ENCODE results near the gene GABRB3.

The GABRB3 gene

GRCh38 chr15:26711445-26711844 lies 61.4 kb downstream of the GABRB3 start:
- no peaks in the 10 kb centered on the region for H3K9me3 ChIP-seq (ENCODE audit: insufficient read depth, low read depth, low read length)
- peaks cover 15% of the 10 kb centered on the region; the same call in 1 of the 2 replicates for H3K4me1 ChIP-seq (ENCODE audit: insufficient read depth, low read length)

GRCh38 chr15:26702381-26702780 lies 70.5 kb downstream of the GABRB3 start:
- Histone ChIP-seq H3K27me3 (ENCODE audit: insufficient read depth, low read length) (no peaks in the 10 kb centered on the region), H3K4me3 (ENCODE audit: low read length) (no peak overlapping the region), H3K36me3 (ENCODE audit: insufficient read depth, low read depth, low read length) (no peaks in the 10 kb centered on the region), H3K27ac (ENCODE audit: low read length) (peak overlapping the region; percentile 15), H3K9me3 (ENCODE audit: insufficient read depth, low read depth, low read length) (no peaks in the 10 kb centered on the region), H3K9ac (ENCODE audit: low read depth, low read length) (no peak overlapping the region), H3K4me1 (ENCODE audit: insufficient read depth, low read length) (peaks cover 40% of the 10 kb centered on the region)

More at GRCh38 chr15:26711445-26711844, 61.4 kb downstream of the GABRB3 start:
- Histone ChIP-seq H3K27me3 (ENCODE audit: insufficient read depth, low read length) (no peaks in the 10 kb centered on the region), H3K4me3 (ENCODE audit: low read length) (no peak overlapping the region), H3K9ac (ENCODE audit: low read depth, low read length) (peak overlapping the region; percentile 23; the same call in 1 of the 2 replicates), H3K27ac (ENCODE audit: low read length) (peak overlapping the region; percentile 27), H3K36me3 (ENCODE audit: insufficient read depth, low read depth, low read length) (0 out of 2 replicates have a peak, but pooled peaks cover 3% of the 10 kb centered on the region)

GRCh38 chr15:26698555-26698954 lies 74.3 kb downstream of the GABRB3 start:
- Histone ChIP-seq H3K27ac (ENCODE audit: low read length) (no peak overlapping the region), H3K36me3 (ENCODE audit: insufficient read depth, low read depth, low read length) (no peaks in the 10 kb centered on the region), H3K4me1 (ENCODE audit: insufficient read depth, low read length) (peaks cover 21% of the 10 kb centered on the region; the same call in 1 of the 2 replicates), H3K9ac (ENCODE audit: low read depth, low read length) (no peak overlapping the region), H3K27me3 (ENCODE audit: insufficient read depth, low read length) (no peaks in the 10 kb centered on the region), H3K4me3 (ENCODE audit: low read length) (no peak overlapping the region), H3K9me3 (ENCODE audit: insufficient read depth, low read depth, low read length) (peaks cover 14% of the 10 kb centered on the region)

DNA sequence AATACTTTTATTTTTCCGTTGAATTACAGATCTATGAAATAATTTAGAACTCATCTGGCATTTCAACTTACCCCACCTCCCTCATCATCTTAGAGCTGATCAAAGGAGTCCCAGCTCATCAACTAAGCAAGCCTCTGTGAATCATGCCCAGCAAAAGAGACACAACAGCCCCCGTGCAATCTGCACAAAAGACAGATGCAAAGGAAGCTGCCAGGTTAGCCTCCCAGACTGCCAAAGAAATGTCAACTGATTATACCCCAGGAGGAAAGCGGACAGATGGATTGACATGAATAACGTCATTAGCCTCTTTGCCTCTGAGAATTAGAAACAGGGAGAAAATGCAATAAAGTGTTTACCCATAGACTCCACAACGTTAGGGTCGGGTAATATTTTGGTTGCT lies 75.0 kb downstream of the GABRB3 start:
- H3K36me3 ChIP-seq (ENCODE audit: insufficient read depth, low read depth, low read length), result no peaks in the 10 kb centered on the region
- no peak overlapping the region for H3K27ac ChIP-seq (ENCODE audit: low read length)
- no peak overlapping the region for H3K4me3 ChIP-seq (ENCODE audit: low read length)
- H3K27me3 ChIP-seq (ENCODE audit: insufficient read depth, low read length), result no peaks in the 10 kb centered on the region
- H3K9me3 ChIP-seq (ENCODE audit: insufficient read depth, low read depth, low read length), result peaks cover 14% of the 10 kb centered on the region
- peaks cover 26% of the 10 kb centered on the region for H3K4me1 ChIP-seq (ENCODE audit: insufficient read depth, low read length)
- H3K9ac ChIP-seq (ENCODE audit: low read depth, low read length), result no peak overlapping the region

GRCh38 chr15:26691249-26691648 lies 81.6 kb downstream of the GABRB3 start:
- Histone ChIP-seq H3K36me3 (ENCODE audit: insufficient read depth, low read depth, low read length) (no peaks in the 10 kb centered on the region), H3K27ac (ENCODE audit: low read length) (no peak overlapping the region), H3K9me3 (ENCODE audit: insufficient read depth, low read depth, low read length) (peaks cover 14% of the 10 kb centered on the region), H3K4me1 (ENCODE audit: insufficient read depth, low read length) (peaks cover 44% of the 10 kb centered on the region), H3K27me3 (ENCODE audit: insufficient read depth, low read length) (no peaks in the 10 kb centered on the region), H3K9ac (ENCODE audit: low read depth, low read length) (peak overlapping the region; percentile 56; the same call in 1 of the 2 replicates), H3K4me3 (ENCODE audit: low read length) (peak overlapping the region; percentile 49; the same call in 1 of the 2 replicates)

DNA sequence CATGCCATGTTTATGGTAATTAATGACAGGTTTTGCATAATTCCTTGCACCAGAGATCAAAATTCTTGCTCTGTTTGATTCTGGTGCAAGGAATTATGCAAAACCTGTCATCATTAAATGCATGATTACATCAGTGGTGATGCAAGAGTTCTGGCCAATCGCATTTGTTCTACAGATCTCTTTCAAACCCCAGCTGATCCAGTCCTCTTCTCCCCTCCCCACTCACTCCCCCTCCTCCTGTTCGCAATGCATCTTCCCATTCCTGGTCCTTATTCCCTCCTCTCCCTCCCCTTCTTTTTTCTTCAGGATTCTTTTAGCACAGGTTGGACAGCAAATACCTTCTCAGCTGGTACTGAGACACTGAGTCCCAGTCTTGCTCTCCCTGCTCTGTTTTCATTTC lies 82.1 kb downstream of the GABRB3 start:
- H3K36me3 ChIP-seq (ENCODE audit: insufficient read depth, low read depth, low read length), result no peaks in the 10 kb centered on the region
- peak overlapping the region; percentile 49; the same call in 1 of the 2 replicates for H3K4me3 ChIP-seq (ENCODE audit: low read length)
- H3K4me1 ChIP-seq (ENCODE audit: insufficient read depth, low read length), result peaks cover 44% of the 10 kb centered on the region
- peak overlapping the region; percentile 12 for H3K27ac ChIP-seq (ENCODE audit: low read length)
- H3K9me3 ChIP-seq (ENCODE audit: insufficient read depth, low read depth, low read length), result peaks cover 14% of the 10 kb centered on the region
- H3K27me3 ChIP-seq (ENCODE audit: insufficient read depth, low read length), result no peaks in the 10 kb centered on the region
- peak overlapping the region; percentile 22; the same call in 1 of the 2 replicates for H3K9ac ChIP-seq (ENCODE audit: low read depth, low read length)

DNA sequence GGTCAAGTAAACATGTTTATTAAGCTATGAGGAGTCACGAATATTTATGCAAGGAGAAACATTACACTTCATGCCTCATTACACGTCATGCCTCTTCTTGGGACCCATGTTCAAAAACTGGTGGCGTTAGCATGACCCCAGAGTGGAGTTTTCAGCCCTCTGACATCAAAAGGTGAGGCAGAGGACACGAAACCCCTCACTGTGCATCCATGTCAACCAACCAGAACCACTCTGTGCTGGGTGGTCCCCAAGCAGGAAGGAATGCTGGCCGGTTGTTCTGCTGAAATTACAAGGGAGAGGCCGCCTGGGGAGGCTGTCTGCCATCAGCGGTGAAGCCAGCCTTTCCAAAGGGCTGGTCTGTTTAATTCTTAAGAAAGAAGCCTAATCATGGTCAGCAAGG lies 83.4 kb downstream of the GABRB3 start:
- H3K9me3 ChIP-seq (ENCODE audit: insufficient read depth, low read depth, low read length), result peaks cover 5% of the 10 kb centered on the region; the same call in 1 of the 2 replicates
- no peak overlapping the region for H3K9ac ChIP-seq (ENCODE audit: low read depth, low read length)
- peaks cover 44% of the 10 kb centered on the region for H3K4me1 ChIP-seq (ENCODE audit: insufficient read depth, low read length)
- no peak overlapping the region for H3K4me3 ChIP-seq (ENCODE audit: low read length)
- H3K27ac ChIP-seq (ENCODE audit: low read length), result no peak overlapping the region
- H3K27me3 ChIP-seq (ENCODE audit: insufficient read depth, low read length), result no peaks in the 10 kb centered on the region
- no peaks in the 10 kb centered on the region for H3K36me3 ChIP-seq (ENCODE audit: insufficient read depth, low read depth, low read length)

DNA sequence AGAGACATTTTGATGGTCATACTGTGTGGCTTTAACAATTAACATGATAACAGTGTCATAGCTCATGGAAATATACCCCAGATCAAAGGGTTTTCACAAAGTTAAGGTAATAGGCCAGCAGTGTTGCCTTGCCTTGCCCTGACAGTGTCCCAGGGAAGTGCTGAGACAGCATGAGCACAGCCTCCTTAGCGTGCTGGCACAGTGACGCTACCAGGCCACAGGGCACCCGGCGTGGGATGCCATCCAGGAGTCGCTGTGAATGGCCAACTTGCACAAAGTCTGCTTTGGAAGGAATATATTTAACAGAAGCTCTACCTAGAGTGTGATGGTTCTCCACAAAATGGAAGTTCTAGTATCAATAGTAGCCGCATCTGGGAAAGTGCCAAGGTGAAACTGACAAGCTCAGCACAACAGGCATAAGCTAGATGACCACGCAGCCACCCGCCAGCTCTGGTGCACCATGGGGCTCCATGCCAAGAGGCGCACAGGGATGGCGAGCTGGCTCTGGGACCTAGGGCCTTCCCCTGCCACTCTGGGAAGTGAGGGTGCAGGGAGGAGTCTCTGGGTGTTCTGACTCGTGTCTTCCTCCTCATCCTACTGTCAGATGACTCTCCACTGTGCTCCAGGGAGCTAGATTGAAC lies 86.2 kb downstream of the GABRB3 start:
- Histone ChIP-seq H3K9me3 (ENCODE audit: insufficient read depth, low read depth, low read length) (no peaks in the 10 kb centered on the region), H3K4me3 (ENCODE audit: low read length) (no peak overlapping the region), H3K27me3 (ENCODE audit: insufficient read depth, low read length) (no peaks in the 10 kb centered on the region), H3K4me1 (ENCODE audit: insufficient read depth, low read length) (peaks cover 40% of the 10 kb centered on the region), H3K36me3 (ENCODE audit: insufficient read depth, low read depth, low read length) (no peaks in the 10 kb centered on the region), H3K9ac (ENCODE audit: low read depth, low read length) (no peak overlapping the region), H3K27ac (ENCODE audit: low read length) (no peak overlapping the region)

DNA sequence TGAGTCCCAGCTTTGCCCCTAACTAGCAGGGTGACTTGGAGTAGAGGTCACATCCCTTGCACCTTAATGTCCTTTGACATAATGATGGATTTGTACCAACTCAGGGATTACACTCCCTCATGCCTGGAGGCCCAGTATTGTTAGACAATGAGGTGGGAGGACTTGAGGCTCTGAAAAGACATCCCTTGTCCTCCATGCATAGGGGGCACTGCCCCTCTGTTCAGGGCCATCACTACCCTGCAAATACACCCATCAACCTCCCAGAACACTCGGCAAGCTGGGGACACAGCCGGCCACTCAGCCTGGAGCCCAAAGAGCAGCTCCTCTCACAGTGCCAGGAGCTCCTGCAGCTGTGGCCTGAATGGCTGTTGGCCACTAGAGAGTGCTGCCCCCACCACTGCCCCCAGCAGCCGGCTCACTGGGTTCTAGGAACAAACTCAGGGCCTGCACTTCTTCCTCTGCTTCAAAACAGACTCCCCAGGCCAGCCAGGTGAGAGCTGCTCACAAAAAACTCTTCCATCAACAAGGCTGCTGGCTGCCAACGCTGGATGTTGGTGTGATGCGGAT lies 90.2 kb downstream of the GABRB3 start:
- Histone ChIP-seq H3K4me1 (ENCODE audit: insufficient read depth, low read length) (peaks cover 22% of the 10 kb centered on the region), H3K27me3 (ENCODE audit: insufficient read depth, low read length) (no peaks in the 10 kb centered on the region), H3K4me3 (ENCODE audit: low read length) (no peak overlapping the region), H3K27ac (ENCODE audit: low read length) (no peak overlapping the region), H3K9me3 (ENCODE audit: insufficient read depth, low read depth, low read length) (no peaks in the 10 kb centered on the region), H3K9ac (ENCODE audit: low read depth, low read length) (no peak overlapping the region), H3K36me3 (ENCODE audit: insufficient read depth, low read depth, low read length) (no peaks in the 10 kb centered on the region)

DNA sequence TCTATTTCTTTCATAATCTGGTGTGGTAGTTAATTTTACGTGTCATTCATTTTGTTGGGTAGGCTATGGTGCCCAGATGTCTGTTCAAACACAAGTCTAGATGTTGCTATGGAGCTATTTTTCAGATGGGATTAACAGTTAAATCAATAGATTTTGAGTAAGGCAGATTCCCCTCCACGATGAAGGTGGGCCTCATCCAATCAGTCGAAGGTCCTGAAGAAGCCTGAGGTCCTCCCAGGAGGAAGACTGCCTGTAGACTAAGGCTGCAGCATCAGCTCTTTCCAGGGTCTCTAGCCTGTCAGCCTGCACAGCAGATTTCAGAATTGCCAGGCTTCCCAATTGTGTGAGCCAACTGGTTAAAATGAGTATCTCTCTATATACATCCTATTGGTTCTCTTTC lies 92.9 kb downstream of the GABRB3 start:
- H3K27me3 ChIP-seq (ENCODE audit: insufficient read depth, low read length), result no peaks in the 10 kb centered on the region
- H3K9me3 ChIP-seq (ENCODE audit: insufficient read depth, low read depth, low read length), result no peaks in the 10 kb centered on the region
- H3K4me3 ChIP-seq (ENCODE audit: low read length), result no peak overlapping the region
- H3K4me1 ChIP-seq (ENCODE audit: insufficient read depth, low read length), result peaks cover 38% of the 10 kb centered on the region
- no peaks in the 10 kb centered on the region for H3K36me3 ChIP-seq (ENCODE audit: insufficient read depth, low read depth, low read length)
- no peak overlapping the region for H3K27ac ChIP-seq (ENCODE audit: low read length)
- H3K9ac ChIP-seq (ENCODE audit: low read depth, low read length), result no peak overlapping the region

GRCh38 chr15:26676115-26676514 lies 96.8 kb downstream of the GABRB3 start:
- H3K9ac ChIP-seq (ENCODE audit: low read depth, low read length), result 0 out of 2 replicates have a peak overlapping the region, but pooled peaks have one; percentile 20
- H3K27ac ChIP-seq (ENCODE audit: low read length), result no peak overlapping the region
- H3K27me3 ChIP-seq (ENCODE audit: insufficient read depth, low read length), result no peaks in the 10 kb centered on the region
- H3K9me3 ChIP-seq (ENCODE audit: insufficient read depth, low read depth, low read length), result no peaks in the 10 kb centered on the region
- peaks cover 31% of the 10 kb centered on the region for H3K4me1 ChIP-seq (ENCODE audit: insufficient read depth, low read length)
- H3K4me3 ChIP-seq (ENCODE audit: low read length), result no peak overlapping the region
- no peaks in the 10 kb centered on the region for H3K36me3 ChIP-seq (ENCODE audit: insufficient read depth, low read depth, low read length)

GRCh38 chr15:26674467-26674866 lies 98.4 kb downstream of the GABRB3 start:
- Histone ChIP-seq H3K9ac (ENCODE audit: low read depth, low read length) (no peak overlapping the region), H3K4me3 (ENCODE audit: low read length) (no peak overlapping the region), H3K27me3 (ENCODE audit: insufficient read depth, low read length) (no peaks in the 10 kb centered on the region), H3K9me3 (ENCODE audit: insufficient read depth, low read depth, low read length) (no peaks in the 10 kb centered on the region), H3K36me3 (ENCODE audit: insufficient read depth, low read depth, low read length) (no peaks in the 10 kb centered on the region), H3K27ac (ENCODE audit: low read length) (no peak overlapping the region), H3K4me1 (ENCODE audit: insufficient read depth, low read length) (peaks cover 34% of the 10 kb centered on the region)

Measured in iPS-20b (cell line).